ENCODE results near the gene PTPRA.
"Not testable (repeated sequence)": the region's sequence is repeated elsewhere in the genome, so short reads cannot be mapped to it uniquely, and the experiment has no call there.

Gene PTPRA

DNA sequence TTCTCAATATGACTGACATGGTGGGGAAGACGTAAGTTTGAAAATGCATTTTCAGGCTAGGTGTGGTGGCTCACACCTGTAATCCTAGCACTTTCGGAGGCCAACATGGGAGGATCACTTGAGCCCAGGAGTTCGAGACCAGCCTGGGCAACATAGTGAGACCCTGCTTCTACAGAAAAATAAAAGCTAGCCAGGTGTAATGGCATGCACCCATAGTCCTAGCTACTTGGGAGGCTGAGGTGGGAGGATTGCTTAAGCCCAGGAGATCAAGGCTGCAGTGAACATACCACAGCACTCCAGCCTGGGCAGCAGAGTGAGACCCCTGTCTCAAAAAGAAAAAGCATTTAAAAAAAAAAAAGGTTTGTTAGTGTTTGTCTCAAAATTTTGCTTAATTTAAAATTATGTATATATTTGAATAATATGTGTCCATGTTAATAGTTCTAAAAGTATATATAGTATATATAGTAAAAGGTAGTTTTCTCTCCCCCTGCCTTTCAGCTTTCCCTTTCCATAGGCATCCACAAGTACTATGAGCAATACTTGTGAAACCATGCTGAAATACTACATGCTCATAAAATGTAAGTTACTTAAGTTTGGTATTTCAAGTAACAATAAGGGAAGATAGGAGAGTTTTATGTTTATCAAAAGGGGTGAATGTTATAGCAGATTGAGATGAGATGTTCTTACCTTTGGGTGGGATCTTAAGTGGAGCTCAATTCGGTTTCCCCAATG is 15.1 kb downstream of the PTPRA start:
- in situ Hi-C loops (cut with MboI; ENCODE audit: low sequenced_read_pairs): no loop called here

- in situ Hi-C loops (cut with MboI; ENCODE audit: low sequenced_read_pairs): no loop called here
Measured at GRCh38 chr20:2889209-2889608, 15.9 kb downstream of the PTPRA start.

- in situ Hi-C loops (cut with MboI; ENCODE audit: low sequenced_read_pairs): no loop called here
Measured at GRCh38 chr20:2889797-2890196, 16.5 kb downstream of the PTPRA start.

DNA sequence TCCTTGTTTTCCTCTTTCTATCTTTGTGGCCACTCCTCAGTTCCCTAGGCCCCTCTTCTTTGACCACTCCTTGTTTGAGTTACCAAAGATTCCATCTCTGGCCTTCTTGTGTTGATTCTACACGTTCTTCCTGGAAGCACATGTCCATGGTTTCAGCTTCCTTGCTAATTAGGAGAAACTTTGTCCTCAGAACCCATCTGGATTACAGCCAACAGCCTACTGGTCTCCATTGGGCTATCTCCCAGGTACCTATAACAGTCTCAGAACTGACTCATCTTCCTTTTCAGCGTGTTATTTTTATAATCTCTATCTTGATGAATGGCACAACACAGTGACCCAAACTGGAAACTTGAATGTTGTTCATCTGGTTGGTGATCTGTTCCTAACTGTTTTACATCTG is 17.5 kb downstream of the PTPRA start:
- in situ Hi-C loops (cut with MboI; ENCODE audit: low sequenced_read_pairs): no loop called here

- in situ Hi-C loops (cut with MboI; ENCODE audit: low sequenced_read_pairs): no loop called here
Measured at GRCh38 chr20:2891343-2891742, 18.1 kb downstream of the PTPRA start.

DNA sequence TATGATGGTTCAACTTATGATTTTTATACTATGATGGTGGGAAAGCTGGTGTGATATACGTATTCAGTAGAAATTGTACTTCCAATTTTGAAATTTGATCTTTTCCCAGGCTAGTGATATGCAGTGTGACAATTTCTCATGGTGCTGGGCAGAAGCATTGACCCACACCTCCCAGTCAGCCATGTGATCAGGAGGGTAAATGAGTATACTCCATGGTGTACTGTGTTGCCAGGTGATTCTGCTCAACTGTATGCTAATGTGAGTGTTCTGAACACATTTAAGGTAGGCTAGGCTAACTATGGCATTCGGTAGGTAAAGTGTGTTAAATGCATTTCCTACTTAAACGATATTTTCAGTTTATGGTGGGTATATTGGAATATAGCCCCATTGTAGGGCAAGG is 19.1 kb downstream of the PTPRA start:
- in situ Hi-C loops (cut with MboI; ENCODE audit: low sequenced_read_pairs): no loop called here

GRCh38 chr20:2894221-2894620 is 20.9 kb downstream of the PTPRA start:
- in situ Hi-C loops (cut with MboI; ENCODE audit: low sequenced_read_pairs): no loop called here

GRCh38 chr20:2895154-2895553 is 21.9 kb downstream of the PTPRA start:
- in situ Hi-C loops (cut with MboI; ENCODE audit: low sequenced_read_pairs): not testable (repeated sequence)

- in situ Hi-C loops (cut with MboI; ENCODE audit: low sequenced_read_pairs): no loop called here
Measured at GRCh38 chr20:2899243-2899642, 26.0 kb downstream of the PTPRA start.

DNA sequence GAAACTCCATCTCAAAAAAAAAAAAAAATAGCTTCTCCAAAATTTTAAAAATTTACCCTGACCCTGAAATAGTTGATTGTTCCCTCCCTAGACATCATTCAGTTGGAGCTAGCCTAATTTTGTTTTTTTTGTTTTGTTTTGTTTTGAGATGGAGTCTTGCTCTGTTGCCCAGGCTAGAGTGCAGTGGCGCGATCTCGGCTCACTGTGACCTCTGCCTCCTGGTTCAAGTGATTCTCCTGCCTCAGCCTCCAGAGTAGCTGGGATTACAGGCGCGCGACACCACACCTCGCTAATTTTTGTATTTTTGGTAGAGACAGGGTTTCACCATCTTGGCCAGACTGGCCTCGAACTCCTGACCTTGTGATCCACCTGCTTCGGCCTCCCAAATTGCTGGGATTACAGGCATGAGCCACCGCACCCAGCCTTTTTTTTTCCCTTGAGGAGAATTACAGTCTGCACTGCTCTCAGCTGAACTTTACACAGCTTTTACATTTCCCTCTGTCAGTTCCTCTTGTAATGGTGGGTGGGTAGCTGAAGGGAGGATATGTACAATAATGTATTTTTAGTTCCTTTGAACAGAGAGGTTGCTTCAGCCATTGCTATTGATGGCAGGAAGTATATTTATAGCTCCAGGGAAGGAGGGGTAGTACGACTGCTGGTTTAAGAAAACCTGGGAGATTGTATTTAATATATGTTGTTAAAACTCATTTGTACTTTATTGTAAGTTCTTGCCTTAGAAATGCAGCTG is 27.7 kb downstream of the PTPRA start:
- in situ Hi-C loops (cut with MboI; ENCODE audit: low sequenced_read_pairs): no loop called here

- in situ Hi-C loops (cut with MboI; ENCODE audit: low sequenced_read_pairs): no loop called here
Measured at GRCh38 chr20:2902291-2902690, 29.0 kb downstream of the PTPRA start.

DNA sequence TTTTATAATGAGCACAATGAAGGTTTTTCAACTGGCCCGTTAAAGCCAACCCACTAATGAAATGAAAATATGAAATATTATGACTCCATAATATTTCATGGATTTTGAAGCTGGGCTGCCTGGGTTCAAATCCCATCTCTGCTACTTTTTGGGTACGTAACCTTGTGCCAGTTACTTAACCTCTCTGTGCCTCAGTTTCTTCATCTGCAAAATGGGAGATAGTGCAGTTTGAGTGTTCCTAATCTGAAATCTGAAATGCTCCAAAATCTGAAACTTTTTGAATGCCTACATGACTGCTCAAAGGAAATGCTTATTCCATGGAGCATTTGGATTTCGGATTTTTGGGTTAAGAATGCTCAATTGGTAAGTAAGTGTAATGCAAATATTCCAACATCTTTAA is 29.5 kb downstream of the PTPRA start:
- in situ Hi-C loops (cut with MboI; ENCODE audit: low sequenced_read_pairs): no loop called here

DNA sequence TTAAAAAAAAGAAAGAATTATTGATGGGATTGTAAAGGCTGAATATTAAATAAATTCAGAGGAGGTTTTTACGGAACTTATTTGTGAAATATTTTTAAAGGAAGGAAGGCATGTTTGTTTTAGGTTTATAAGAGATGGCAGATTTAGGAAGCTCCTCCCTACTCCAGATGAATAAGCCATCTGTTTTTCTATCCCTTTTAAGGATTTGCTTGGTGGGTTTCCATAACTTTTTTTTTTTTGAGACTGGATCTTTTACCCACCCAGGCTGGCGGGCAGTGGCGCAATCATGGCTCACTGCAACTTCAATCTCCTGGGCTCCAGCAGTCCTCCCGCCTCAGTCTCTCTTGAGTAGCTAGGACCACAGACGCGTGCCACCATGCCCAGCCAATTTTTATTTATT is 30.4 kb downstream of the PTPRA start:
- in situ Hi-C loops (cut with MboI; ENCODE audit: low sequenced_read_pairs): no loop called here

GRCh38 chr20:2907519-2907918 is 34.2 kb downstream of the PTPRA start:
- in situ Hi-C loops (cut with MboI; ENCODE audit: low sequenced_read_pairs): no loop called here

- in situ Hi-C loops (cut with MboI; ENCODE audit: low sequenced_read_pairs): no loop called here
Measured at GRCh38 chr20:2909953-2910352, 36.7 kb downstream of the PTPRA start.

DNA sequence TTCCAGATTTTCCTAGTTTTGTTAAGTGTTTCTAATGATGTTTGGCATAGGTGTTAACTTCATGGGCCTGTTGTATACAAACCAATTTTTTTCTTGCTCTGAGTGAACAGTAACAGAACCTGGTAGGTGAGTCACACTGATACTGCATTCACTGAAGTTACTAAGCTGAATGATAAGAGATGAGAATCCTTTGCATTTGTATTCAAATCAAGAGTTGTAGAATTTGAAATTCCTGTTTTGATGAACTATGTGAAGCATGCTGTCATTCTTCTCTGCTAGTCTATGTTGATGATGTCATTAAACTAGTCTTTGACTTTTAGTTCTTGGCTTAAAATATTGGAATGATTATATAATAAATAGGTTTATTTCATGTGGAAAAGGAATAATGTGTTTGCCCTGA is 37.9 kb downstream of the PTPRA start:
- in situ Hi-C loops (cut with MboI; ENCODE audit: low sequenced_read_pairs): no loop called here

- in situ Hi-C loops (cut with MboI; ENCODE audit: low sequenced_read_pairs): no loop called here
Measured at GRCh38 chr20:2914160-2914559, 40.9 kb downstream of the PTPRA start.

- in situ Hi-C loops (cut with MboI; ENCODE audit: low sequenced_read_pairs): no loop called here
Measured at GRCh38 chr20:2917266-2917665, 44.0 kb downstream of the PTPRA start.

GRCh38 chr20:2918096-2919049 is 45.1 kb downstream of the PTPRA start:
- in situ Hi-C loops (cut with MboI; ENCODE audit: low sequenced_read_pairs): no loop called here

DNA sequence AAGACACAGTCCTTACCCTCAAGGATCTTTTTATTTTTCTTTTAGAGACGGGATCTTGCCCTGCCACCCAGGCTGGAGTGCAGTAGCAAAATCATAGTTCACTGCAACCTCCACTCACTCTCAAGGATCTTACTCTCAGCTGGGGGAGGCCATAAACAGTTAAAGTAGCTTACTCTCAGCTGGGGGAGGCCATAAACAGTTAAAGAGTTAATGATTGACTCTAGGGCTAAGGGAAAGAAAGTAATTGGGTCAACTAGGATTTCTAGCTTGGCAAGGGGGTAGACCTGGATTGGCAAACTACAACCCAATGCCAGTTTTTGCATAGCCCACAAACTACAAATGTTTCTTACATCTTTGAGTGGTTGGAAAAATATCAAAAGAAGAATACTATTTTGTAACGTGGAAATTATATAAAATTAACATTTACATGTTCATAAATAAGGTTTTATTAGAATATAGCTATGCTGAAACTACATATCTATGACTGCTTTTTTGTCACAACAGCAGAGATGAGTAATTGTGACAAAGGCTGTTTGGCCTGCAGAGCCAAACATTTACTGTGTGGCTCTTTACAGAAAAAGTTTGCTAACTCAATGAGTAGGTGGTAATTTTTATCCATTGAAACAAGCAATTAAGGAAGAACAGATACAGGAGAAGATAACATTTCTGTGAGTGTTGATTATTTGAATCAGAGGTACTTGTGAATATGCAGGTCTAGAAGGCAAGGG is 46.4 kb downstream of the PTPRA start:
- in situ Hi-C loops (cut with MboI; ENCODE audit: low sequenced_read_pairs): no loop called here

GRCh38 chr20:2920473-2920872 is 47.2 kb downstream of the PTPRA start:
- in situ Hi-C loops (cut with MboI; ENCODE audit: low sequenced_read_pairs): no loop called here

Measured in HL-60/S4 treated with retinoic acid at 250 ng/mL for 4 days and 3 days (cell line).